HG03571 (cell line): Measurements from ENCODE around the gene SLC35F3.

Source experiments
- ATAC-seq: cut with Tn5 transposase; IDR thresholded peaks from one replicate; pipeline ENCODE4 v1.9.1; 2021; ENCODE audit not compliant: unreplicated experiment

SLC35F3 gene

DNA sequence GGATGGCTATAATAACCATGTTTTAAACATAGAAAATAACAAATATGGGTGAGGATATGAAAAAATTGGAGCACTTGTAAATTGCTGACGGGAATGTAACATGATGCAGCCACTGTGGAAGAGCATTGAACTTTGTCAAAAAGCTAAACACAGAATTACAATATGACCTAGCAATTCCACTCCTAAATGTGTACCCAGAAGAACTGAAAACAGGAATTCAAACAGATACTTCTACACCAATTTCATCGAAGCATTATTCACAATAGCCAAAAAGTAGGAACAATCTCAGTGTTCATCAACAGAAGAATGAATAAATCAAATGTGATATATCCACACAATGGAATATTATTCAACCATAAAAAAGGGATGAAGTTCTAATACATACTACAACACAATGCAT lies 436.1 kb downstream of the SLC35F3 start:
- ATAC-seq = no peak

GRCh38 chr1:234342774-234343173 lies 438.3 kb downstream of the SLC35F3 start:
- ATAC-seq = no peak

- no peak for ATAC-seq
Measured at GRCh38 chr1:234345237-234345636, 440.8 kb downstream of the SLC35F3 start.

- ATAC-seq = no peak
Measured at GRCh38 chr1:234348964-234349363, 444.5 kb downstream of the SLC35F3 start.

DNA sequence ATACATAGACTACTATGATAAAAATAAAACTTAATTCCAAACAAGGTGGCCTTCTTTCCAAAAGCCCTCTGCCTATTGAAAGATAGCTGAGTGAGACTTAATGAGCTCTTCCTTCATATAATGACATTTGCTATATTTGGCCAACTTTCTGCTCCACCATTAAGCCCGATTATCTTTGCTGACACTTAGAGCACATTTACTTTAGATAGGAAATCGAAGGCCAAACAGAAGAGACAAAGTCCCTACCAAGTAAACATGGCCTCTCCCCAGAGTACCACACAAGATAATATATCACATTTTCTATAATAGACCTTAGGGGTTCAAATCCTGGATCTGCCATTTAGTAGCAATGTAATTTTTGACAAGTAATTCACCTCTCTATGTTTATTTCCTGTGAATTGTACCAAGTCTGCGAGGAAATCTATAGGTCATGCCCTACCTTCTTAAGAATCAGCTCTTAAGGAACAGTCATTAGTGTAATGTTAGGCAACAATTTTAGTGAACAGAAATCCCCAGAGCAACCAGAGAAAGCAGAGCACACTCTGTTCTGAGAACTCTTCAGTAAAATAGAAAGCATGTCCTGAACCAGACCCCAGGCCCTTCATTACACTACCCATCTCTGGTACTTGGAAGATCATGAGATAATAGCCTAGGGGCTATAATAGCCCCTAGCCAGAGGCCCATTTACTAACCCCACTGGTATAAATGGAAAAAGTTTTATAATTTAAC lies 451.5 kb downstream of the SLC35F3 start:
- no peak for ATAC-seq

GRCh38 chr1:234356615-234357269 lies 452.3 kb downstream of the SLC35F3 start:
- ATAC-seq = peak; percentile 65

DNA sequence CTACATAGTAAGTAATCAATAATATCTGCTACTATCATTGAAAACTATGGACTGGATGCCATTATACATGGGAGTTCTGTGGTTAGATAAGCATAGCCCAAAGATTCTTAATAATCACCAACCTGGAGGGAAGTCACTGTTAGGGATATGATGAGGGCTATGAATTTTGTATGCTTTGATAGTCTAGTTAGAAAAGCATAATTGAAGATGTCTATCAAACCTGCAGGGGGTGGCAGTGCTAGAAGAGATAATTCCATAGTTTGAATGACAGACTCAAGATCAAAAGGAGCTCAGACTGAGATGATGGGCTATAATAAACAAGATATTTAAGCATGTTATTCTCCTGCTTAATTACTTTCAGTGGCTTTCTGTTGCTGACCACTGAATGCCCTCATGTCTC lies 453.4 kb downstream of the SLC35F3 start:
- no peak for ATAC-seq

GRCh38 chr1:234361102-234361603 lies 456.7 kb downstream of the SLC35F3 start:
- no peak for ATAC-seq

DNA sequence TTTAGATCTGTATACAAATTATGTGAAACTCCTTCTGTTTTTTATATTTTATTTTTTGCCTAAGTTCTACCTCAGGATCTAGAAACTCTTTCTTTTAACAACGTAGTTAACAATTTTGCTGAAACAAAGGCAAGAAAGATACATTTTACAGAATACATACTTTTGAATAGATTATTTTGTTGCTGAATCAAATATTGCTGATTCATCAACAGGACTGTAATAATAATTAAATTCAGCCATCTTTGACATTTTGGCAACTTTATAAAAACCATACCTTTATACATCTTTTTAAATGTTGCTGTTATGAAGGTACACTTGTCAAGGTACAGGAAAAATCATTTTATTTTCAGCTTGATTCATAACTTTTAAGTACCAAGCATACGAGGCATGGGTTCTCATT lies 458.1 kb downstream of the SLC35F3 start:
- no peak for ATAC-seq

DNA sequence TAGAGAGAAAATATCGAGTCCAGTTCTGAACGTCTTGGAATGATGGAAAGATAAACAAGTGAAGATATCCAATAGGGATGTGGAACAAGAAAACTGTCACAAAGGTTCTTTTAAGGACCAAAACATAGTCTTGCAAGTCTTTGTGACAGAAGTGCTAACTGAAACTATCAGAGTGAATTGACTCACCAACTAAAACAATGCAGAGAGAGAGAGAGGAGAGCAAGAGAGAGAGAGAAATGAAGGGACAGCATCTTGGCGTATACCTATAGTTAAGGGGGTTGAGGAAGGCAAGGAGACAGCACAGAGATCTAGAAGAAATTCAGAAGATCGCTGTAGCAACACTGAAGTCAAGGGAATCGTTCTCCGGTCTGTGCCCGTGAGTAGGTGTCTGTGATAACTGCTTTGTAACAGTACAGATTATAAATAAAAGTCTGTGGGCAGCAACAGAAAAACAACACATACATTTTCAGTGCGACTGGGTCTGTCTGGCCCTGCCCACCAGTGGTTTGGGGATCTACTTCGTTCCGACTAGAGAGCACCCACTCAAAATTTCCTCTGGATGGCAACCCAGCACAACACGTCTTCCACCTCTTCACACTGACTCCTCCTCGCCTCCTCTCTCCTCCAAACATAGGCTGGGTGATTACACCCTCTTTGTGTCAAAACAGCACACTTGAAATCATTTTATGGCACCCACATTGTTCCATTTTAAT lies 464.0 kb downstream of the SLC35F3 start:
- no peak for ATAC-seq

DNA sequence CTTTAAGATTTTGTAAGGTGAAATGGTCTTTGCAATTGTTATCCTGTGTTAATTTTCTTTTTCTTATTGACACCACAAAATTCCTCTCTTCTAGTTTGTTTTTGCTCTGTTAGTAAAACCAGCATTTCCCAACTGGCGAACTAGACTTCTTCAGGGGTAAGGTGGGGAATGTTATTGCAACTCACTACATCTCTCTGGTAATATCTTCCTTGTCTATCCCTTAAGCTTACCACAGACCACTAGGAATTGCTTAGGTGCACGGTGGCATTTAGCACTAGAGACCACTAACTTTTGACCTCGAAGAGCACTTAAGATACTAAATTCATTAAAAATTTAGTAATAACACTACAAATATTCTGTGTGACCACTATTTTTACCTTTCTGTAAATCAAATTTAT lies 464.6 kb downstream of the SLC35F3 start:
- no peak for ATAC-seq

GRCh38 chr1:234369784-234370183 lies 465.3 kb downstream of the SLC35F3 start:
- ATAC-seq = no peak

GRCh38 chr1:234371414-234371813 lies 466.9 kb downstream of the SLC35F3 start:
- ATAC-seq = no peak

DNA sequence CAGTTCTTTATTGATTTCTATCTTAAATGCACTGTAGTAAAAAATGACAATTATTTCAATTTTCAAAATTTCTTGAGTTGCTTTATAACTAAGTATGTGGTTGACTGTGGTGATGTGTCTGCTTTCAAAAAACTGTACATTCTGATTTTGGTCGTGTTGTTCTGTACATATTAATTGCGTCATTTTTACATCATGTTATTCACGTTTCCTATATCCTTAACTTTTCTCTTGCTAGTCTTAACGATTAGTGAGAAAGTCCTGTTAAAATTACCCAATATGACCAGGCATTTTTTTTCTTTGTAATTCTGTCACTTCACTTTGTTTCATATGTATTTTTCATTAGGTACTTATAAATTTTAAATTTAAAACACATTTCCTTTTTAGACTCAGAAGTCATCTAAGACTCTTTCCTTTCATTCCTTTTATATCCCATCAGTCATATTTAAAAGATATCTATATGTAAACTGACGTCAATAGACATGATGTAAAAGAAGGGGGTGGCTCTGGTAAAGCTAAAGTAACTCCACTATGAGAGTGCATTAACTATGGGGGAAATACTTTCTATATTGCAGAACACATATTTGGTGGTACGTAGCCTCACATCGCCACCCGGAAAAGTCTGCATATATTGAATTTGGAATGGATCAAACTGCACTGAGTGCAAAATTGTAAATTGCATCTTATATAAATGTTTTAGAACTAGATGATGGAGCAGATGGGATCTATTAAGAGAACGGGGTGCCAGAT lies 467.7 kb downstream of the SLC35F3 start:
- no peak for ATAC-seq

DNA sequence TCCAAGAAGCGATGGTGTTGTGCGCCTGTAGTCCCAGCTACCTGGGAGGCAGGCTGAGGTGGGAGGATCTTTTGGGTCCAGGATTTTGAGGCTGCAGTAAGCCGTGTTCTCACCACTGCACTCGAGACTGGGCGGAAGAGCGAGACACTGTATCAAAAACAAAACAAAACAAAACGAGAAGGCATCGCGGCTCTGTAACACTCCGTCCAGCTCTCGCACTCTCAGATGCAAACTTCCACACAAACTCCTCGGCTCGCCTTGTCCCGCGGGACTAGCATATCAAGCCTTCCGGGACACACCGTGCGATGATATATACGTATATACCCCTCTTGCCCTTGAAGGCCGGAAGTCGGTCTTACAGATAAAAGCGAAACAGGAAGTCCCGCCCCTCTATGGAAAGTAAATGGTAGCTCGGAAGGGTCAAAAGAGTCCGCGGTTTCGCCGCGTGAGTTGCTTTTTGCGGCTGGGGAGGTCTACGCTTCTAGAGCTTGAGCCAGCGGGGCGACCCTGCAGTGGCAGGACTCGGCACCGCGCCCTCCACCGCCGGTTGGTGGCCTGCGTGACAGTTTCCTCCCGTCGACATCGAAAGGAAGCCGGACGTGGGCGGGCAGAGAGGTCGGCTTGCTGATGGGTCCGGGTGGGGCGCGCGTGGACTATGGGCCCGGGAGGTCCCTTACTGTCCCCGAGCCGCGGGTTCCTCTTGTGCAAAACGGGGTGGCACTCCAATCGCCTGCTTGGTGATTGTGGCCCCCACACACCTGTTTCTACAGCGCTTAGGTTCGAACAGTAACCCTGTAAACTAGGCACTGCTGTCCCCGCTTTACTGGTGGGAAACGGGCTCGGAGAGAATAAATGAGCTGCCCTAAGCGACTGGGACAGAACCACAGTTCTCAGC lies 468.8 kb downstream of the SLC35F3 start, which contains the start of gene COA6:
TSS of gene COA6 (plus strand) at position 393 of the 895 bp plus-strand sequence. CDS start at position 404, 11 bp downstream.
- ATAC-seq = peak; percentile 94

DNA sequence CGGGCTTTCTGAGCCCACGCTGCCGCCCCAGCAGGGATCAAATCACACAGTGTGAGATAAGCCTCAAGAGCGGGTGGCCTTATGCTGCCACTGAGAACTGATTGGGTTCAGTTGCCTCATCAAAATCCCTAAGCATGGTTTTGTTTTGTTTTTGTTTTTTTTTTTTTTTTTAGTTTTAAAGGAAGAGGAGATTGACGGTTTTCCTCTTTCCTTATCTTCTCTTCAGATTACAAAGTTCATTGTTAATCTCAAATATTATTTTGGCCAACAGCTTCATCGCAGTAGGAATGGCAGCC lies 469.4 kb downstream of the SLC35F3 start:
- ATAC-seq = peak; percentile 18
